ENCODE results near the gene NFIB.

DNA sequence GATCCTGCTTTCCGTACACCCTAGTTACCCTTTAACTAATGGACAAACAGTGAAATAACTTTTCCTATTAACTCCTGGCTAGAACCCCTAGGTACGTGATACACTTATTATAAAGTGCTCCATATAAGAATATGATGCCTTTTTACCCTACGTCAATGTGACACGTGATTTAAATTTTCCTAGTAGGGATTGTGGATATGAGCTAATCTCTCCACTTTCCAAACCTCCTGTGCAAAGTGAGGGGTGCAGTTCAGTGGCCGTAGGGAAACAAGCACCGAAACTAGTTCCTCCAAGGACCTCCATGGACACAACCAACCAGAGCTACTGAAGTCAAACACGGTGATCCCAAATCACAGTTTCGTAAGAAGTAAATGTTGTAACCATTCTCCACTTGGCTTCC lies 19.3 kb downstream of the NFIB start:
- no peak for TF ChIP-seq YY1 (IDR thresholded peaks at IDR 0.05; ENCODE audit: insufficient read depth, insufficient read length)
- TF ChIP-seq SUZ12 (IDR thresholded peaks at IDR 0.05; ENCODE audit: extremely low read depth, insufficient read depth, insufficient read length): no peak

Data from NT2/D1 (cell line).